ENCODE data around the gene KRT23. TPM values are rescaled to one million over a fixed set of nuclear protein-coding genes. Genes with fewer than 3 reads are reported as not detected.

The KRT23 gene
- not detected in 2 replicates for total RNA-seq (2014; rRNA removed; shearing (Covaris generic))
- polyA plus RNA-seq (2016; fragmentation: Nextera tagmentation; extraction: Ambion mirVana) = not detected in 2 replicates
- long read RNA-seq = 0 reads

- DNase-seq (ENCODE audit: low spot score) (peak; percentile 31), ATAC-seq (peak; percentile 94)
- Mint-ChIP-seq H3K36me3 (ENCODE audit: low read depth) (no peaks in the 10 kb centered on the region), H3K4me3 (no peak within 1 kb of the TSS), H3K27ac (no peak within 1 kb of the TSS), H3K27me3 (ENCODE audit: insufficient read depth, low read depth, poor library complexity) (peaks cover 7% of the 10 kb centered on the region), H3K9me3 (no peaks in the 10 kb centered on the region), H3K4me1 (peaks cover 9% of the 10 kb centered on the region)
- Histone ChIP-seq H3K9me2 (ENCODE audit: insufficient read depth) (no peaks in the 10 kb centered on the region), H3K27ac (ENCODE audit: low read depth) (no peak within 1 kb of the TSS), H3K36me3 (ENCODE audit: insufficient read depth) (no peaks in the 10 kb centered on the region), H3K4me3 (no peak within 1 kb of the TSS), H4K20me1 (replicated peaks; ENCODE audit: insufficient read depth) (no peaks in the 10 kb centered on the region), H2AFZ (peak within 1 kb of the TSS; percentile 85; the same call in 1 of the 2 replicates), H3K4me1 (ENCODE audit: insufficient read depth) (no peaks in the 10 kb centered on the region), H3K4me2 (no peak within 1 kb of the TSS), H3K79me2 (replicated peaks; ENCODE audit: insufficient read depth) (no peaks in the 10 kb centered on the region), H3F3A (replicated peaks; ENCODE audit: low read depth) (no peaks in the 10 kb centered on the region), H3K27me3 (ENCODE audit: insufficient read depth) (no peaks in the 10 kb centered on the region)
- TF ChIP-seq EZH2 (IDR thresholded peaks at IDR 0.05; ENCODE audit: low read depth, unreplicated experiment) (no peak), CREB1 (CRISPR knock-in tag; IDR thresholded peaks at IDR 0.05; ENCODE audit: low read depth) (no peak), ZNF462 (CRISPR knock-in tag; IDR thresholded peaks at IDR 0.05) (no peak)
Measured at GRCh38 chr17:40937384-40937819, at the start of gene KRT23. TSS of gene KRT23 (minus strand) at chr17:40937646. CDS start at chr17:40936603, 1,043 bp downstream.

- H3K9me3 Mint-ChIP-seq = no peaks in the 10 kb centered on the region
- no peak overlapping the region for H3K4me3 Mint-ChIP-seq
- no peak overlapping the region for H3K4me2 ChIP-seq
- no peaks in the 10 kb centered on the region for H3K79me2 ChIP-seq (replicated peaks; ENCODE audit: insufficient read depth)
- H3F3A ChIP-seq (replicated peaks; ENCODE audit: low read depth) = no peaks in the 10 kb centered on the region
- no peak overlapping the region for H3K27ac Mint-ChIP-seq
- H3K27me3 ChIP-seq (ENCODE audit: insufficient read depth) = no peaks in the 10 kb centered on the region
- no peak overlapping the region for H3K4me3 ChIP-seq
- no peaks in the 10 kb centered on the region for H4K20me1 ChIP-seq (replicated peaks; ENCODE audit: insufficient read depth)
- ATAC-seq = no peak
- no peaks in the 10 kb centered on the region for H3K4me1 Mint-ChIP-seq
- no peaks in the 10 kb centered on the region for H3K36me3 ChIP-seq (ENCODE audit: insufficient read depth)
- H3K4me1 ChIP-seq (ENCODE audit: insufficient read depth) = no peaks in the 10 kb centered on the region
- no peaks in the 10 kb centered on the region for H3K9me2 ChIP-seq (ENCODE audit: insufficient read depth)
- DNase-seq (ENCODE audit: low spot score) = no peak
- H2AFZ ChIP-seq = no peak overlapping the region
- no peak overlapping the region for H3K27ac ChIP-seq (ENCODE audit: low read depth)
- H3K36me3 Mint-ChIP-seq (ENCODE audit: low read depth) = no peaks in the 10 kb centered on the region
- H3K27me3 Mint-ChIP-seq (ENCODE audit: insufficient read depth, low read depth, poor library complexity) = peaks cover 3% of the 10 kb centered on the region
- TF ChIP-seq ZNF114 (CRISPR knock-in tag; IDR thresholded peaks at IDR 0.05) (no peak), EZH2phosphoT487 (IDR thresholded peaks at IDR 0.05; ENCODE audit: unreplicated experiment) (no peak), STAT1 (IDR thresholded peaks at IDR 0.05; ENCODE audit: unreplicated experiment) (no peak), CREB1 (CRISPR knock-in tag; IDR thresholded peaks at IDR 0.05; ENCODE audit: low read depth) (no peak), ZNF331 (CRISPR knock-in tag; IDR thresholded peaks at IDR 0.05; ENCODE audit: low read depth) (no peak), POLR2AphosphoS5 (IDR thresholded peaks at IDR 0.05; ENCODE audit: low read depth) (no peak)
Measured at GRCh38 chr17:40986920-40987319, 49.5 kb upstream of the KRT23 start.

Measured in GM23338 (cell line).